ENCODE measurements around the gene LCTL.
"Not testable (repeated sequence)": the region's sequence is repeated elsewhere in the genome, so short reads cannot be mapped to it uniquely, and the experiment has no call there.

The LCTL gene

DNA sequence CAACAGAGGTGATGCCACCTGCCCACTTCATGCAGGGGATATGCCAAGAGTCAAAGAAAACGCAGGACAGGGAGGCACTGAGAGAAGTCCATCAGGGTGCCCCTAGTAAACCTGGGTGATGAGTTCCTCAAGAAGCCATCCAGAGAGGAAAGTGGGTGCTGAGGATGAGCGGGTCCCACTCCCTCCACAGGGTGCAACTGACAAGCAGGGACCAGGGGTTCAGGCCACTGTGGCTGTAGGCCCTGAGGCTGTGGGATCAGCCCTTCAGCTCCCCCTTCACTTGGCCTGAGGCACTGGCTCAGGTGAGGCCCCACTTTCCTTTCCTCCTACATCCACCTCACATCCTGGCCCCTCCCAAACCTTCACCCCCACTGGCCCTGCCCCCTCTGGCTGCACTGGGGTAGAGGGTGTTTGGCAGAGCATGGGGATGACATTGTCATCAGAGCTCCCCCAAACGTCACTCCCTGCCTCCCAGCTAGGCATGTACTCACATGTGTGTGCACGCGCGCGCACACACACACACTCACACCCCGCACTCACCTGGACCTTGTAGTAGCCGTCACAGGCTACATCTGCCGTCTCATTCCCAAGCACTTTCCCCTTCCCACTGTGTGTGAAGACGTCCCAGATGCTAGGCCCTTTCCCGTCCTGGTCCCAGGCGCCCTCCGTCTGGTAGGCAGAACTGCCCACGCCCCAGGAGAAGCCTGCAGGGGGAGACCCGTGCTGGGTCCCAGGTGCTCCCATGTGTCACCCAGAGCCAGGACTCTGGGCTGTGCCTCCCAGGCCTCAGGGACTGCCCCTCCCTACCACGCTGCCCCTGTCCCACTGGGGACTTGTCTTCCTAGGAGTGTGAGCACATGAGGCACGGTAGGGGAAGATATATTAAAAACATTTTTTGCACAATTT lies 1.4 kb downstream of the LCTL start:
- no peak for DNase-seq (ENCODE audit: low read depth in 2 of 2)

DNA sequence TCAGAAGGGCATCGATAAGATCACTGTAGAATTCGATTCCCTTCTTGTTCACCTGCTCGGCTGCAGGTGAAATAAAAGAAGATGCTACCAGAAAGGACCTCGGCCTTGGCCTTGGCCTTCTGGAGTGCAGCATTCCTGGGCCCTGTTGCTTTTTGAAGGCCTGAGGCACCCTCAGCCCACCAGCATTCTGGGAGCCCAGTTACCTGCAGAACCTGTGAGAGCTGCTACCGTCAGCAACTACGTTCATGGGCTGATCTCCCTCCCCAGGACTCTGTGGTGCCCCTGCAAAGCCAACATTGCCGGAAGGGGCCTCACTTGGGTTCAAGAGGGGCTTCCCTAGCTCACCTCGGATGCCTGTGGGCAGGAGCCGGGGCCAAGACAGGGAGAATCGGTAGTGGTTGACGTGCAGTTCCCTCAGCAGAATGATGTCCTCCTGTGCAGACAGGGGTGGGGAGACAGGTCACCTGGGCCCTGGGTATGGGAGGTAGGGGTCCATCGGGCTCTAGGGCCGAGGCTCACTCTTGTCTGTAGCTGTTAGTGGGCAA lies 2.2 kb downstream of the LCTL start:
- no peak for DNase-seq (ENCODE audit: low read depth in 2 of 2)

DNA sequence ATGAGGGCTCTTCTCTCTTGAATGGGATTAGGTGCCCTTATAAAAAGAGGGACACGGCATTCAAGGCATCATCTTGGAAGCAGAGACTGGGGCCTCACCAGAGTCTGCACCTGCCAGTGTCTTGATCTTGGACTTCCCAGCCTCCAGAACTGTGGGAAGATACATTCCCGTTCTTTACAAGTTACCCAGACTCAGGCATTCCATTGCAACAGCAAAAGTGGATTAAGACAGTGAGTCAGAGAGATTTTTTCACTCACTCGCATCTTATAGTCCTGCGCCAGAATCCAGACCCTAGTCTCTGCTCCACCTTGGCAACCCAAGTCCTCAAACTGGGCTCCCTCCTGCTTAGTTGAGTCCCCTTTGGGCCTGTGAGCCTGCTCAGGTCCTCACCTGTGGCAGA lies 2.7 kb downstream of the LCTL start:
- no peak for DNase-seq (ENCODE audit: low read depth in 2 of 2)

DNA sequence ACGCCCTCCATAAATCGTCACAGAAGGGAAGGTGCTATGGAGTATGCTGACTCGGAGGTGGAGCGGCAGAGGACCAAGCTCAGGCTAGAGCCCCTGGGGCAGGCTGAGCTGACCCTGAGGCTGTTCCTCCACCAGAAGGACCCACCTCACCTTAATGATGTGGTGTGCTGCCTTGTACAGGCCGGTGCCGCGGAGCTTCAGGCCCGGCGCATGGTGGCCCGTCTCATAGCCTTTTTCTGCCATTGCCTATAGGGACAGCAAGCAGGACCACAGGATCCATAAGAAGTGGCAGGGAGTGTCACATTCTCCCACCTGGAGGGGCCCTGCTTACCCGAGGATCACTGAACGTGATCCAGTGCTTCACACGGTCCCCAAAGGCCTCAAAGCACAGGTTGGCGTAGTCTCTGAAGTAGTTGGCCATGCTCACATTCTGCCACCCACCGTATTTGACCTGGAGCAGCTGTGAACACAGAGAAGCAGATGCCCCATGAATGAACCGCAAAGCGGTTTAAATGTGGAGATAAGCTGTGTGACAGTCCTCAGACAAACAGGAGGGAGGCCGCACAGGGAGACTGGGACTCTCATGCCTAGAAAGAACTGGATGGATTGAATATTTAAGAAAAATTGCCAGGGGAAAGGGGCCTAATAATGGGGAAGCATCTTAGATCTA lies 4.8 kb downstream of the LCTL start:
- no peak for DNase-seq (ENCODE audit: low read depth in 2 of 2)

DNA sequence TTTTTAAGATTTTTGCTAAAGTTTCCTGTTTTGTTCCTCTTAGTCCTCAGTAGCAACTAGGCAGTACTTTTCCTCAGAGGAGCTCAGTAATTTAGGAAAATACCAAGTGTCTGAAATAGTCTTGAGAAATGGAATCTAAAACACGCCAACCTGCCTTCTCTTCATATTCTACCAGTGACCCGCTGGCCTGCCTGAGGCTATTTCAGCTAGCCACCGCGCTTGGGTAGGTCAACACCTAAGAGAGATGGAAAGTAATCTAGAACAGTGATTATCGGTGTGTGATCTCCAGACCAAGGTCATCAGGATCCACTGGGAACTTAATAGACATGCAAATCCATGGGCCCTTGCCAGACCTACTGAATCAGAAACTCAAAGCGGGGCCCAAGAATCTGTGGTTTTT lies 7.5 kb downstream of the LCTL start:
- DNase-seq (ENCODE audit: low read depth in 2 of 2): no peak

DNA sequence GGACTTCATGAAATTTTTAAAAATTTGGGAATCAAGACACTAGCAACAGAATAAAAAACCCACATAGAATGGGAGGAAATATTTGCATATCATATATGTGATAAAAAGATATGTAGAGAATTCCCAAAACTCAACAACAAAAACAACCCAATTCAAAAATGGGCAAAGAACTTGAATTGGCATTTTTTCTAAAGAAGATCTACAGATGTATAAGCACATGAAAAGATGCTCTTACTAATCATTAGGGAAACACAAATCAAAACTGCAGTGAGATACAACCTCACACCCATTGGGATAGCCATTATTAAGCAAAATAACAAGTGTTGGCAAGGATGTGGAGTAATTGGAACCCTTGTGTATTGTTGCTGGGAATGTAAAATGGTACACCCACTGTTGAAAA lies 10.1 kb downstream of the LCTL start:
- DNase-seq (ENCODE audit: low read depth in 2 of 2): no peak

DNA sequence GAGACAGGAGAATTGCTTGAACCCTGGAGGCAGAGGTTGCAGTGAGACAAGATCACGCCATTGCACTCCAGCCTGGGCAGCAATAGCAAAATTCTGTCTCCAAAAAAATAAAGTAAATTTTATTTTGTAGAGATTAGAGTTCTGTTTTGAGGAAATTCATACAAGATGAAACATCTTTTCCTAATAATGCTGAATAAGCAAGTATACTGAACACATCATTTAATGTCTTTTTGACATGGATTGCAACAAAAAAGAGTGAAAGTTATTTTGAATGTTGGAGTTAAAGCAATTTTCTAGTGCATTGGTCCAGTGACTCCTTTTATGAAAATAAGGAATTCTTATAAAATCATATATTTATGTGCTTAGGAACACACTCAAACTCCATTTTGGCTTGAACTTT lies 20.5 kb downstream of the LCTL start:
- DNase-seq (ENCODE audit: low read depth in 2 of 2): no peak

DNA sequence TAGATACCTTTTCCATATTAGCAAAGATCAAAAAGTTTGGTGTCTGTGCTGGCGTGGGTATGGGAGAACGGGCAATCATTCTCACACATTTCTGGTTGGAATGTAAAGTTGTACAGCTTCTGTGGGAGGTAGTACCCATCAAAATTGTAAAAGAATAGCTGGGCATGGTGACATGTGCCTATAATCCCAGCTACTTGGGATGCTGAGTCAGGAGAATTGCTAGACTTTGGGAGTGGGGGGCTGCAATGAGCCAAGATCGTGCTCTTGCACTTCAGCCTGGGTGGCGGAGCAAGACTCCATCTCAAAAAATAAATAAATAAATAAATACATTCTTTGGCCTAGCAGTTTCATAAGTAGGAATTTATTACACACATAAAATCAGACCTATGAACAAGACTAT lies 22.9 kb downstream of the LCTL start:
- no peak for DNase-seq (ENCODE audit: low read depth in 2 of 2)

DNA sequence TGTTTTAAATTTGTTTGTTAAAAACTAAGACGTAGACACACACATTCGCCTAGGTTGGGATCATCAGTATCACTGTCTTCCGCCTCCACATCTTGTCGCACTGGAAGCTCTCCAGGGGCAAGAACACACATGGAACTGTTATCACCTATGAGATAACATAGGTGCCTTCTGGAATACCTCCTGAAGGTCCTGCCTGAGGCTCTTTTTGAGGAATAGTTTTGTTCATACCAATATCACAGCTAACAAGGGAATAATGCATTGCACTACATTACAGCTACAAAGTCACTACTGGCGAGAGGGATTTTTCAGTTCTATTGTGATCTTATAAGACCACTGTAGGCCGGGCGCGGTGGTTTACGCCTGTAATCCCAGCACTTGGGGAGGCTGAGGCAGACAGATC lies 30.7 kb downstream of the LCTL start:
- no peak for DNase-seq (ENCODE audit: low read depth in 2 of 2)

DNA sequence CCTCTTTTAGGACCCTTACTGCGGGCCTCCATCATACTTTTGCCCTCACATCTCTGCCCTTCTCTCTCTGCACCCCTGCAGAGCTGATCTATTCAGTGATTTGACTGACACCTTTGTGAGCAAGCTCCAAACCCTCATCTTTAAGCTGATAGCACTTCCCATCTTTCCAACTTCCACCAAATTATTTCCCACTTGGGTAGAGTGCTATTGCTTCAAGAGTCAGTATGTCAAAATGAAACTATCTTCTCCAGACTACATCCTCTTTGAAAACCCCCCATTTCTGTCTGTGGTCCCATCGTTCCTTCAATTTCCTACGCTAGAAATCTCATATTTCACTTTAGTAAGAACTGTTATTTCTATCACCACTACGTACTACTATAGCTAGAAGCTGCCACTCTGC lies 41.0 kb downstream of the LCTL start:
- DNase-seq (ENCODE audit: low read depth in 2 of 2): no peak

DNA sequence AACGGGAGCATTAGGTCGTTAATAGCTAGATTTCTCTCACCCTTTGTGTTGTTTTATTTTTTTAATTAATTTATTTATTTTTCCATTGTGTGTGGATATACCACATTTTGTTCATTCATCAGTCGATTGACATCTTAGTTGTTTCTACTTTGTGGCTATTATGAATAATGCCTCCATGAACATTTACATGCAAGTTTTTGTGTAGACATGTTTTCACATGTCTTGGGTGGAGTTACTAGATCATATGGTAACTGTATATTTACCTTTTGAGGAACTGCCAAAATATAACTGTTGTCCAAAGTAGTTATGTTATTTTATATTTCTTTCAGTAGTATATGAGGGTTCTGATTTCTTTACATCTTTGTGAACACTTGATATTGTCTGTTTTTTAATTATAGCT lies 41.9 kb downstream of the LCTL start:
- no peak for DNase-seq (ENCODE audit: low read depth in 2 of 2)

DNA sequence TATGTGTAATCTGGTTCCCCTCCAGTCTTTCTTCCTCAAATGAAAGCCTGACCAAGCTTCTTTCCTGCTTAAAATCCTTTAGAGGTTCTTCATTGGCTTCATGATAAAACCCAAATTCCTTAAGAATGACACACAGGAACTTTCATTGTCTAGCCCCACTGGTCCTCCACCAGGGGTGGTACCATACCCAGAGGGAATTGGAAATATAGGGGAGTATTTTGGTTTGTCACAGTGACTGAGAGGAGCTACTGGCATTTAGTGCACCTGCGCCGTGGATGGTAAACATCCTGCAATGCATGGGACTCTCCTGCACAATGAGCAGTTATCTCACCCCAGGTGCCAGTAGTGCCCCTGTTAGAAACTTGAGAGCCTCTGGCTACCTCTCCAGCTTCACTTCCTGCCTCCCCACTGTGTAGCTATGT lies 49.9 kb downstream of the LCTL start:
- no peak for DNase-seq (ENCODE audit: low read depth in 2 of 2)

DNA sequence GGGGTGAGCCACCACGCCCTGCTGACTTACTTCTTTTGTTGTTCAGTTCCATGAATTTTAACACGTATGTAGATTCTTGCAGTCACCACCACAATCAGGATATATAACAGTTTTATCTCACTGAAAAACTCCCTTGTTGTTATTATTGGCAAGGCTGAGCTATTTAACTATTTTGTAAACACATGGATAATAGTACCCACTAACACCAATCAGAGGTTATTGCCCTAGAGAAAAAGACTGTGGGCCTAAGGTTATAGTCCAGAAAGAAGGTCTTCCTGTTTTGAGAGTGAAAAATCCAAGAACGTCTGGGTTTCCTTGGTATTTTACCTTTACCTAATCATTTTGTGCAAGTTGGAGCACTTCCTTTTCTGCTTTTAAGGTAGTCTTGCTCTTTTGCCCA lies 51.2 kb downstream of the LCTL start:
- DNase-seq (ENCODE audit: low read depth in 2 of 2): no peak

DNA sequence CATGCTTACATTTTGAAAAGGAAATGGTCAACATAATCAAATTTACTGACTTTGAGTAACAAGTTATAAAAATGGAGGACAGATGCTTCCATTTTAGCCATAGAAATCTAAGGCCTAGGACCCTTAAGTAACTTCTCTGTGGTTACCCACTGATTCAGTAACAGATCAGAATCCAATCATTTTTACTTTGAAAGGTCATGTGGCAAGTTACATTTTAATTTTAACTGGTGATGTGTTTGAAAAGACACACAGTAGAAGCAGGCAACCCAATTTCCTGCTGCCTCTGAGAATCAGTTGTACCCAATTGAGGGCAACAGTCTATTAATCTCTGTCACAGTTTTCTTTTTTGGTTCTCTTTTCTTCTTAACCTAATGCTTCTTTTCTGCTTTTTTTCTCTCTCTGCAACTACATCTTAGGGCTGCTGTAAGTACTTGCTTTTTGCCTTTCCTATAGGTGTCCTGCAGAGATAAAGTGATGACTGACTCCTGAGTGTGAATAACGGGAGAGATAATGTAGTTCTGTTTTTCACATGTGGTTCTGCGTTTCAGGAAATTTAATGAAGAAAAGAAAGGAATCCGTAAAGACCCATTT lies 57.4 kb downstream of the LCTL start:
- DNase-seq (ENCODE audit: low read depth in 2 of 2): no peak

DNA sequence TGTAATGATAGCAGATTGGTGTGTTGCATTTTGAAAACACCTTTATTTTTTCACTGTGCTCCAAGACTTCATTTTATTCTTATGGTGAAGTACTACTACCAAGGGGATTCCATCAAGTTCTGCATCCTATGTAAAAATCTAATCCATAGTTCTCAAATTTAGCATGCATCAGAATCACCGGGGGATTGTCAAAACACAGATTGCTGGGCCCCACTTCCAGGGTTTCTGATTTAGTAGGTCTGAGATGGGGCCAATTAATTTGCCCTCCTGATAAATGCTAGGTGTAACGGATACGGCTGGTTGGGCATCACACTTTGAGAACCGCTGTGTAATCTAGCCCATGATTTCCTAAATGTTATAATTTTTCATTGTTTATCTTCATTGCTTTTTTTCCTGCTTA lies 60.0 kb downstream of the LCTL start:
- DNase-seq (ENCODE audit: low read depth in 2 of 2): no peak

DNA sequence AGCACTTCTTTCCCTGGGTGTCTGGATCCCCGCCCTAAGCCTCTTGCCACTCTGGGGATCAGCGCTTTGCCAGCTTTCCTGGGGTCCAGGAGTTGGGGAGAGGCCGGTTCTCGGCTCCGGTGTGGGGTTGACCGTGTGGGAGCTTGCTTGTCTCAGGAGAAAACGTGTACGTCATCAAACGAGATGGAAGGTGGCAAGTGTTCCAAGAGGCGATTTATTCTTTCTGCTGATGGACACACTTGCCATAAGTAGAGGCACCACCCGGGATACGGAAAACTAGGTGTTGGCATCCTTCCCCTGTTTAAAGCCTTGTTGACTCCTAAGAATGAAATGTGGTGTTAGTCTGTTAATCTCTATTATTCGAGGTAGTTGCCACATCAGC lies 60.4 kb downstream of the LCTL start:
- no peak for DNase-seq (ENCODE audit: low read depth in 2 of 2)

DNA sequence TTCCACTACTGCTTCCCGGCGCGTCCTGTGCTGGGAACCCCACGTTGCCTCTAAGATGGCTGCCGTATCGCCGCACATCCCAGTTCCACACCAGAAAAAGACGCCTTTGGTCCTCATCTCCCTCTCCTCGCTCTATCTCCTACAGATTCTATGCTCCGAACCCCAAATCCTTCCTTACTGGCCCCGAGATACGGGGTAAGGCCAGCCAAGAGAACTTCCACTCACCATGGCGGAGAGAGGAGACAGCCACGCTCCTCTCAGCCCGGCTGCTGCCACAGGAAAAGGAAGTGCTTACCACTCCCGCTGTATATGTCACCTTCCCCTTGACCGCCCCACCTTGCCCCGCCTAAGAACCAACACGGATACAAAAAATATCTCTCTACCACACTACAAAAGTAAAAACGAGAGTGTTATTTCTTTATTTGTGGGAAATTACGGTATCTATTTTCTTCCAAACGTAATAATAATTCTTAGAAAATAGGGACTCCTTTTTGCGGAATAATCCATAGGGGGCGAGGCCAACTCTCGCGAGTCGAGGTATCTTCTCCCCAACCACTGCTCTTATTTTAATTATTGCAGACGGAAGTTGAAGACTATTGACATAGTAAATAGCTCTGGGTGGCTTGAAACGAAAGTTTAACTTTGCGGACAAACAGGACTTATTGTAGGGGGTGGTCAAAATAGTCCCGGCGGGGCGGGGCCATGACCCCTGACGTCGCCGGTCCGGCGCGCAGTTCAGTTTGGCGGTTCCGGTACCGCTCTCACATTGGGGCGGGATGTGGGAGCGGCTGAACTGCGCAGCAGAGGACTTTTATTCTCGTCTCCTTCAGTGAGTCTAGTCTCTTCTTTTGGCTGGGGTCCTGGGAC lies 61.0 kb downstream of the LCTL start, which contains the start of the genes RPL4 and ZWILCH:
TSS of gene RPL4 (minus strand) at position 293 of the 867 bp plus-strand sequence. CDS start at position 228, 65 bp downstream.
TSS of gene ZWILCH (plus strand) at position 764 of the 867 bp plus-strand sequence. CDS start at position 777, 13 bp downstream.
- DNase-seq (ENCODE audit: low read depth in 2 of 2): peak; percentile 37 to 48

DNA sequence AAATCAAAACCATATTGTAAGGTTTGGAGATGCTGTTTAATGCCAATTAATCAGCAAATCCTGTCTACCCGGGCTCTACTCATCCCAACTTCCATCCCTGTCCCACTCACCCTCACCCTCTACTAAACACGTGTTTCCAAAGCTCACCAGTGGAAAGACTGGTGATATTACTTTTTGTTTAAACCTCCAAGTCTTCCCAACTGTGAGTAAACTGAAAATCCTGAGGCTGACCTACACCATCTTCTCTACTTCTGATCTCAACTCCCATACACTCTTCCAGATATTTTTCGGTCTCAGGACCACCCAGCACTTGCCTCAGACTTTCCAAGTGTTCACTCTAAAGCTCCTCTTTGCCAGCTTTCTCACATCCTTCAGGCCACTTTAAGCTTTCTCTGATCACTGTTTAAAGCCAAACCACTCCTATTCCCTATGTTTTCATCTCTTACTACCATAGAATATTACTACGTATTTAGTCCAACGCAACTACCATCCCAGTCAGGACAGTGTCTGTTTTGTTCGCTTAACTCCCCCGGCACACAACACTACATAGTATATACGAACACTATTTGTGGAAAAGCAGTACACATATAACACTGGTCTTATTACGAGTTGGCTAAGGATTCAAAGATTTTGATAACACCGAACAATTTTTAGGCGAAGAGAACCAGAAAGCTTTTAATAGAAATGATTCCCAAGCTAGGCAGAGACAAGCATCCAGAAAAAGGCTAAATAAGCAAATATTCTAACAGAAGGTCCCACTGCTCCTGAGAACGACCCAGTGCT lies 61.8 kb downstream of the LCTL start:
- DNase-seq (ENCODE audit: low read depth in 2 of 2): no peak

DNA sequence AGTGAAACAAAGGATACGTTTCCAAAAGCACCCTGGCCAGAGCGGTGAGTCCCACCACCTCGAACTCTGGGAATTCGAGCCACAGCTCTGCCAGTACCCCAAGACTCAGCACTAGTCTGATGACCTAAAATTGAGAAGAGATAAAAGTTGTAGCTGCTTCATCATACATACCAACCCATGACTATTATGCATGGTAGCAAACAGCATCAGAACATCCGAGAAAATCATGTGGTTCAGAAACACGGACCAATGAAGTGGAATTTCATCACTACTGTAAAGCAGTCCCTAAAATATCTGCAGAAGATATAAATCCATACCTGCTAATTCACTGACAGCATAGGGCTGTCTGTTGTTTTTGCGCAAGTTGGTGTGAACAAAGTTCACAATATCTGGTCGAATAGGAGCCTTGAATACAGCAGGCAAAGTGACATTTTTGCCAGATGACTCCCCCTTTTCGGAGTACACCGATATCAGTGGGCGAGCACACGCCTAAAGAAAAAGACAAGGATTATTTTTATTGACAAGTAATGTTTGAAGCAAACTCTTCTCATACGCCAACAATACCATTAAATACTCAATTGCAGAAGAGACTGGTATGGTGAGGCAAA lies 62.7 kb downstream of the LCTL start:
- not testable (repeated sequence) for DNase-seq (ENCODE audit: low read depth in 2 of 2)

DNA sequence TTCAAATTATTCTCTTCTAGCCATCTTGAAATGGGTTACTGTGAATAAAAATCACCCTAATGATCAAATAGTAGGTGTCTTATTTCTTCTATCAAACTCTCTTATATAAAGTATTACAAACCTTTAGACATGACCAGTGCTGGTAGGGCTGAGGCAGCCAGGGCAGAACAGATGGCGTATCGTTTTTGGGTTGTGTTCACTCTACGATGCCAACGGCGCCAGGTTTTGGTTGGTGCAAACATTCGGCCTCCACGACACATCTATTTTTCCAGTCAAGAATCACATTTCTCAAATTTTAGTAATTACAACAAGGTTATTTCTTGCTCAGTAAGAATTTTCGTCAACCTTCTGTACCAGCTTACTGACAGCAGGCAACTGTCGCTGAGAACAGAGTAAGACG lies 63.3 kb downstream of the LCTL start:
- no peak for DNase-seq (ENCODE audit: low read depth in 2 of 2)

All from stimulated activated CD4-positive, alpha-beta T cell treated with anti-CD3 and anti-CD28 coated beads, Interleukin-1b, Interleukin-23, amount 100 ng/mL, for 1 hour (primary cell).